Upper lobe of right lung (tissue), 1 donor: Measurements from ENCODE around the gene ARHGAP40. TPM values are rescaled to one million over a fixed set of nuclear protein-coding genes. Genes with fewer than 3 reads are reported as not detected.

Experiments
- ATAC-seq: fragments of 200-7000 bp; cut with Tn5 transposase; one replicate; pipeline ENCODE4 v1.9.1; 2020; ENCODE audit warnings: mild to moderate bottlenecking, moderate library complexity
- DNase-seq: peaks from one replicate; pipeline ENCODE4 v3.0.0-alpha.2; 2020
- H3K27ac ChIP-seq: fragments of 200-600 bp; one replicate; pipeline ENCODE4 v1.8.0; 2022
- H3K27me3 ChIP-seq: fragments of 200-600 bp; one replicate; pipeline ENCODE4 v1.8.0; 2022; ENCODE audit warnings: mild to moderate bottlenecking
- H3K36me3 ChIP-seq: fragments of 200-600 bp; one replicate; pipeline ENCODE4 v1.8.0; 2022
- H3K4me1 ChIP-seq: fragments of 200-600 bp; one replicate; pipeline ENCODE4 v1.8.0; 2022
- H3K4me3 ChIP-seq: fragments of 200-600 bp; one replicate; pipeline ENCODE4 v1.8.0; 2022; ENCODE audit warnings: mild to moderate bottlenecking
- H3K9me3 ChIP-seq: fragments of 200-600 bp; one replicate; pipeline ENCODE4 v1.8.0; 2022
- CTCF ChIP-seq: fragments of 200-600 bp; IDR thresholded peaks from one replicate; pipeline ENCODE4 v1.8.0; 2022; ENCODE audit warnings: antibody characterized with exemption
- intact Hi-C: fragments of 100-400 bp; cut with DNase I; formaldehyde crosslinking; loops from one replicate; pipeline ENCODE4 v1.11.0; 2022
- total RNA-seq: library from RNA; stranded (reverse); fragmentation: NEBNext Ultra II Directional; extraction: Animal tissue kit (Norgen Biotek cat#: 25700); gene quantifications from one replicate; pipeline ENCODE4 v1.2.1, GENCODE V29; 2021
- donor health status: DM: no; HTN: yes; CAD: no; lungs with severe emphysema.

ARHGAP40 gene
- total RNA-seq, 1 donor from 2014 or later: 0.72 TPM

- intact Hi-C loops: no loop called here
- Histone ChIP-seq H3K27ac (no peak overlapping the region), H3K4me1 (no peaks in the 10 kb centered on the region), H3K27me3 (peaks cover 54% of the 10 kb centered on the region), H3K36me3 (no peaks in the 10 kb centered on the region), H3K4me3 (no peak overlapping the region), H3K9me3 (no peaks in the 10 kb centered on the region)
- TF ChIP-seq CTCF: no peak
- no peak for ATAC-seq
- DNase-seq: no peak
These were observed 65.9 kb downstream of the ARHGAP40 start for GRCh38 chr20:38667417-38667956.

- H3K27ac ChIP-seq: no peak overlapping the region
- DNase-seq (no peak), ATAC-seq (no peak)
- peaks cover 63% of the 10 kb centered on the region for H3K27me3 ChIP-seq
- no peaks in the 10 kb centered on the region for H3K9me3 ChIP-seq
- H3K4me3 ChIP-seq: no peak overlapping the region
- no peaks in the 10 kb centered on the region for H3K36me3 ChIP-seq
- peaks cover 10% of the 10 kb centered on the region for H3K4me1 ChIP-seq
- intact Hi-C loops: no loop called here
- no peak for TF ChIP-seq CTCF
These were observed 68.1 kb downstream of the ARHGAP40 start for GRCh38 chr20:38669688-38670087.

GRCh38 chr20:38670786-38671185 is 69.2 kb downstream of the ARHGAP40 start:
- no peak for ATAC-seq
- Histone ChIP-seq H3K27ac (no peak overlapping the region), H3K9me3 (no peaks in the 10 kb centered on the region), H3K36me3 (no peaks in the 10 kb centered on the region), H3K4me3 (no peak overlapping the region), H3K4me1 (peaks cover 10% of the 10 kb centered on the region), H3K27me3 (peaks cover 66% of the 10 kb centered on the region)
- intact Hi-C loops: no loop called here
- TF ChIP-seq CTCF: no peak
- no peak for DNase-seq

- H3K9me3 ChIP-seq: no peaks in the 10 kb centered on the region
- no peak for TF ChIP-seq CTCF
- H3K36me3 ChIP-seq: no peaks in the 10 kb centered on the region
- DNase-seq (no peak), ATAC-seq (no peak)
- peaks cover 66% of the 10 kb centered on the region for H3K27me3 ChIP-seq
- no peak overlapping the region for H3K27ac ChIP-seq
- H3K4me3 ChIP-seq: no peak overlapping the region
- peaks cover 10% of the 10 kb centered on the region for H3K4me1 ChIP-seq
- intact Hi-C loops: no loop called here
These were observed 69.6 kb downstream of the ARHGAP40 start for GRCh38 chr20:38671186-38671585.

- Histone ChIP-seq H3K9me3 (no peaks in the 10 kb centered on the region), H3K27me3 (peaks cover 66% of the 10 kb centered on the region), H3K36me3 (no peaks in the 10 kb centered on the region), H3K27ac (no peak overlapping the region), H3K4me3 (no peak overlapping the region), H3K4me1 (peaks cover 10% of the 10 kb centered on the region)
- intact Hi-C loops: no loop called here
- ATAC-seq: no peak
- no peak for DNase-seq
- no peak for TF ChIP-seq CTCF
These were observed 70.2 kb downstream of the ARHGAP40 start for GRCh38 chr20:38671701-38672292.

GRCh38 chr20:38672504-38672903 is 70.9 kb downstream of the ARHGAP40 start:
- H3K27ac ChIP-seq: no peak overlapping the region
- H3K27me3 ChIP-seq: peaks cover 66% of the 10 kb centered on the region
- H3K4me1 ChIP-seq: peaks cover 10% of the 10 kb centered on the region
- no peak for ATAC-seq
- intact Hi-C loops: no loop called here
- no peak overlapping the region for H3K4me3 ChIP-seq
- H3K9me3 ChIP-seq: no peaks in the 10 kb centered on the region
- no peaks in the 10 kb centered on the region for H3K36me3 ChIP-seq
- DNase-seq: no peak
- TF ChIP-seq CTCF: no peak
